Measurements from ENCODE around the gene IRF2BP1. TPM values are rescaled to one million over a fixed set of nuclear protein-coding genes. Genes with fewer than 3 reads are reported as not detected.

IRF2BP1 gene
- polyA plus RNA-seq, 1 experiment: 11.9 TPM

GRCh38 chr19:45919678-45920077 is 33.7 kb upstream of the IRF2BP1 start:
- CTCF ChIA-PET: interaction anchor here (1.3 kb wide), 1 partner anchor 103 kb away, joined by 4 read pairs; no protein-coding TSS in a partner anchor
- Histone ChIP-seq H3K4me3 (ENCODE audit: low read depth, low read length) (no peak overlapping the region), H3K36me3 (ENCODE audit: control insufficient read depth, insufficient read depth, low read length) (no peaks in the 10 kb centered on the region), H3K27me3 (ENCODE audit: control insufficient read depth, insufficient read depth, low read length) (peaks cover 5% of the 10 kb centered on the region; the same call in 1 of the 2 replicates)
- TF ChIP-seq CTCF (IDR thresholded peaks at IDR 0.05; ENCODE audit: insufficient read depth, low read depth, low read length): no peak
- no peak for DNase-seq (ENCODE audit: low read depth)
- POLR2A ChIA-PET: no interaction called here

- ChIA-PET POLR2A (no interaction called here), CTCF (no interaction called here)
- no peak for TF ChIP-seq CTCF (IDR thresholded peaks at IDR 0.05; ENCODE audit: insufficient read depth, low read depth, low read length)
- no peak overlapping the region for H3K4me3 ChIP-seq (ENCODE audit: low read depth, low read length)
- H3K27me3 ChIP-seq (ENCODE audit: control insufficient read depth, insufficient read depth, low read length): peaks cover 5% of the 10 kb centered on the region; the same call in 1 of the 2 replicates
- no peaks in the 10 kb centered on the region for H3K36me3 ChIP-seq (ENCODE audit: control insufficient read depth, insufficient read depth, low read length)
- DNase-seq (ENCODE audit: low read depth): no peak
These were observed 32.8 kb upstream of the IRF2BP1 start for GRCh38 chr19:45918721-45919120.

GRCh38 chr19:45917421-45918091 is 31.6 kb upstream of the IRF2BP1 start:
- H3K36me3 ChIP-seq (ENCODE audit: control insufficient read depth, insufficient read depth, low read length): no peaks in the 10 kb centered on the region
- H3K27me3 ChIP-seq (ENCODE audit: control insufficient read depth, insufficient read depth, low read length): peaks cover 5% of the 10 kb centered on the region; the same call in 1 of the 2 replicates
- ChIA-PET CTCF (interaction anchor here (1.4 kb wide), 1 partner anchor 10 kb away, joined by 4 read pairs; no protein-coding TSS in a partner anchor), POLR2A (no interaction called here)
- no peak for DNase-seq (ENCODE audit: low read depth)
- no peak overlapping the region for H3K4me3 ChIP-seq (ENCODE audit: low read depth, low read length)
- TF ChIP-seq CTCF (IDR thresholded peaks at IDR 0.05; ENCODE audit: insufficient read depth, low read depth, low read length): no peak

- DNase-seq (ENCODE audit: low read depth): no peak
- Histone ChIP-seq H3K4me3 (ENCODE audit: low read depth, low read length) (no peak within 1 kb of the TSS), H3K27me3 (ENCODE audit: control insufficient read depth, insufficient read depth, low read length) (peaks cover 6% of the 10 kb centered on the region), H3K36me3 (ENCODE audit: control insufficient read depth, insufficient read depth, low read length) (no peaks in the 10 kb centered on the region)
- no peak for TF ChIP-seq CTCF (IDR thresholded peaks at IDR 0.05; ENCODE audit: insufficient read depth, low read depth, low read length)
- ChIA-PET POLR2A (no interaction called here), CTCF (no interaction called here)
These were observed 28.2 kb upstream of the IRF2BP1 start, which contains the start of gene NANOS2 for GRCh38 chr19:45913874-45914830. Gene NANOS2, minus strand, starts transcription at chr19:45914778. Its CDS starts 85 bp downstream, at chr19:45914693.

- no peak for TF ChIP-seq CTCF (IDR thresholded peaks at IDR 0.05; ENCODE audit: insufficient read depth, low read depth, low read length)
- CTCF ChIA-PET: interaction anchor here (0.6 kb wide), 1 partner anchor 13 kb away, joined by 3 read pairs; no protein-coding TSS in a partner anchor
- H3K4me3 ChIP-seq (ENCODE audit: low read depth, low read length): no peak overlapping the region
- DNase-seq (ENCODE audit: low read depth): no peak
- no peaks in the 10 kb centered on the region for H3K36me3 ChIP-seq (ENCODE audit: control insufficient read depth, insufficient read depth, low read length)
- POLR2A ChIA-PET: no interaction called here
- peaks cover 6% of the 10 kb centered on the region; the same call in 1 of the 2 replicates for H3K27me3 ChIP-seq (ENCODE audit: control insufficient read depth, insufficient read depth, low read length)
These were observed 25.4 kb upstream of the IRF2BP1 start for GRCh38 chr19:45911291-45911690.

All from BJ (cell line).